HCT116 (cell line): ENCODE measurements around the gene HSPB7.

Experiments
- EZH2 ChIP-seq: fragments of 200-600 bp; sonication (generic); IDR thresholded peaks from 2 replicates; pipeline ENCODE4 v1.6.1; 2017; ENCODE audit warnings: antibody characterized with exemption, mixed run types
- FOSL1 ChIP-seq: IDR thresholded peaks from 2 replicates; pipeline ENCODE4 v1.6.1; 2012; ENCODE audit warnings: low read depth
- POLR2AphosphoS5 ChIP-seq: IDR thresholded peaks from 2 replicates; pipeline ENCODE4 v1.6.1; 2011; ENCODE audit warnings: mild to moderate bottlenecking, low read depth, low read length, moderate library complexity
- REST ChIP-seq: IDR thresholded peaks from 2 replicates; pipeline ENCODE4 v1.6.1; 2012; ENCODE audit warnings: low read depth
- TF ChIP-seq, protein P1 (sequence below), 3 experiments: fragments of 200-600 bp in 1 of 3; sonication (generic) in 1 of 3; IDR thresholded peaks in 2 of 3; conservative IDR thresholded peaks in 1 of 3; 2 replicates each; pipeline ENCODE4 v1.5.1; 2012 to 2017; ENCODE audit warnings: low read depth in 2 of 3, low read length in 2 of 3, antibody characterized with exemption in 1 of 3, borderline replicate concordance in 1 of 3, control low read depth in 1 of 3, mild to moderate bottlenecking in 1 of 3, mixed read lengths in 1 of 3, mixed run types in 1 of 3, moderate library complexity in 1 of 3; ENCODE audit not compliant: insufficient read depth in 1 of 3

GRCh38 chr1:16021681-16022080, 3.8 kb upstream of the HSPB7 start, which contains the start of gene CLCNKA:
- TF ChIP-seq, protein P1, sequence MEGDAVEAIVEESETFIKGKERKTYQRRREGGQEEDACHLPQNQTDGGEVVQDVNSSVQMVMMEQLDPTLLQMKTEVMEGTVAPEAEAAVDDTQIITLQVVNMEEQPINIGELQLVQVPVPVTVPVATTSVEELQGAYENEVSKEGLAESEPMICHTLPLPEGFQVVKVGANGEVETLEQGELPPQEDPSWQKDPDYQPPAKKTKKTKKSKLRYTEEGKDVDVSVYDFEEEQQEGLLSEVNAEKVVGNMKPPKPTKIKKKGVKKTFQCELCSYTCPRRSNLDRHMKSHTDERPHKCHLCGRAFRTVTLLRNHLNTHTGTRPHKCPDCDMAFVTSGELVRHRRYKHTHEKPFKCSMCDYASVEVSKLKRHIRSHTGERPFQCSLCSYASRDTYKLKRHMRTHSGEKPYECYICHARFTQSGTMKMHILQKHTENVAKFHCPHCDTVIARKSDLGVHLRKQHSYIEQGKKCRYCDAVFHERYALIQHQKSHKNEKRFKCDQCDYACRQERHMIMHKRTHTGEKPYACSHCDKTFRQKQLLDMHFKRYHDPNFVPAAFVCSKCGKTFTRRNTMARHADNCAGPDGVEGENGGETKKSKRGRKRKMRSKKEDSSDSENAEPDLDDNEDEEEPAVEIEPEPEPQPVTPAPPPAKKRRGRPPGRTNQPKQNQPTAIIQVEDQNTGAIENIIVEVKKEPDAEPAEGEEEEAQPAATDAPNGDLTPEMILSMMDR (IDR thresholded peaks at IDR 0.05 in 2 of 3, conservative IDR thresholded peaks at IDR 0.05 in 1 of 3; ENCODE audit: borderline replicate concordance in 1 of 3, insufficient read depth in 1 of 3, low read depth in 2 of 3, low read length in 2 of 3), result no peak
- TF ChIP-seq FOSL1, result no peak
- no peak for TF ChIP-seq EZH2
- TF ChIP-seq REST, result no peak
- TF ChIP-seq POLR2AphosphoS5, result no peak
